ENCODE data around the gene RSAD1.

The RSAD1 gene

DNA sequence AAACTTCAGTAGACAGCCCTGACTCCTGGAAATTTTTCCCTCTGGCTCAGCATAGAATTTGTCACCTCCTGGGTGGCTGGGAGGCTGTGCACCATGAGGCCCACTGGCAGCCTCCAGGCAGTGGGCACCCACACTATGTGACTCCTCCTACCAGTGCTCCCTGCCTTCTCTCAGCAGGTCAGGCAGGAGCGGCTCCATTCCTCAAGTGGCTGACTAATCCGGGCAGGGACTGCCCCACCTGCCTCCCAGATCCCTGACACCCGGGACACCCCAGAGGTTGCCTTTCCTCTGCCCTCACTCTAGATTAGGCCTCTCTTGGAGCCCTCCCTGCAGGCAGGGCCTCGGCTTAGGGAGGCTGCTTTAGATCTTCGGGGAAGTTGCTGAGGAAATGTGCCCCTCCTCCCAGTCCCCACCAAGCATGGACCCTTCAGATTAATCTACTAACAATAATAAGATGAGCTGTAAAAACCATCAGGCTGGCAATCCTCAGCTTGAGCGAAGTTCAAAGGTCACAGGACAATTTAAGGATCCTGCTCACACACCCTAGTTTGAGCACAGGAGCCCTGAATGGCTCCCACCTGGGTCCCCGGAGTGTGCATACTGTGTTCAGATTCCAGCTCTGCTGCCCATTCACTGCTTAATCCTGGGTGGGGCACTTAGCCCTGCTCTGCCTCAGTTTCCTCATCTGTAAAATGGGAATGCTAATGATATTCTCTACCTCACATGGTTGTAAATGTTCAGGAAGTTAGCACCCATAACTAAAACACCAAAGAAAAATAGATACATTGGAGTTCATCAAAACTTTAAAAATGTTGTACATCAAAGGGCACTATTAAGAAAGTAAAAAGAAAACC is 19.6 kb downstream of the RSAD1 start:
- DNase-seq, result no peak

DNA sequence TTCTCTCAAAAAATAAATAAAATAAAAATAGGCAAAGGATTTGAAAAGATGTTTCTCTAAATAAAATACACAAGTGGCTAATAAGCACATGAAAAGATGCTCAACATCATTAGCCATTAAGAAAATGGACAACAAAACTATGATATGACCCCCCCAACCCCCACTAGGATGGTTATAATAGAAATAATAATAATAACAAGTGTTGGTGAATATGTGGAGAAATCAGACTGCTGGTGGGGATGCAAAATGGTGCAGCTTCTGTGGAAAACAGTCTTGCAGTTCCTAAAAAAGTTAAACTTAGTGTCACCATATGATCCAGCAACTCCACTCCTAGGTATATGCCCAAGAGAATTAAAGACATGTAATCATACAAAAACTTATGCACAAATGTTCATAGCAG is 20.6 kb downstream of the RSAD1 start:
- no peak for DNase-seq

DNA sequence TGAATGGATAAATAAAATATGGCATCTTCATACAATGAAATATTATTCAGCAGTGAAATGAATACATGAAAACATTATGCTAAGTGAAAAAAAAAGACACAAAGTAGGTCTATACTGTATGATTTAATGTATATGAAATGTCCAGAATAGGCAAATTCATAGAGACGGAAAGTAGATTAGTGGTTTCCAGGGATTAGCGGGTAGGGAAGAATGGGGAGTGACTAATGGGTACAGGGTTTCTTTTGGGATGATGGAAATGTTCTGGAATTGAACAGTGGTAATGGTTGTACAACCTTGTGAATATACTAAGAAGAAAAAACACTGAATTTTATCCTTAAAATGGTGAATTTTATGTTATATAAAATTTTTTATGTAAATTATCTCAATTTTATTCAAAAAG is 21.1 kb downstream of the RSAD1 start:
- DNase-seq, result no peak

DNA sequence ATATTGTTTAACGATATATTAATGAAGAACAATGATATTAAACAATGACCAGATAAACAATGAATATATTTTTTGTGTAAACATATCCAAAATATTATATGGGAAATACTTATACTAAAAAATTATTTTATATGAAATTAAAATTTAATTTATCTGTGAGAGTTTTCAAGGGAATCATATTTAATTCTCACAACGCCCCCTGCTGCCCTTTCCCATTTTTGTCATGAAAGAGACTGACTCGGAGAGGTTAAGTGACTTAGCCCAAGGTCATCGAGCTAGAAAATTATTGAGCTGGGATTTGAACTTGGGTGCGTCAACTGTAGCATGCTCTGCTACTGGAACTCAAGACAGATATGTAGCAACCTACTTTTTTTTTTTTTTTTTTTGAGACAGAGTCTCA is 22.4 kb downstream of the RSAD1 start:
- DNase-seq, result no peak

DNA sequence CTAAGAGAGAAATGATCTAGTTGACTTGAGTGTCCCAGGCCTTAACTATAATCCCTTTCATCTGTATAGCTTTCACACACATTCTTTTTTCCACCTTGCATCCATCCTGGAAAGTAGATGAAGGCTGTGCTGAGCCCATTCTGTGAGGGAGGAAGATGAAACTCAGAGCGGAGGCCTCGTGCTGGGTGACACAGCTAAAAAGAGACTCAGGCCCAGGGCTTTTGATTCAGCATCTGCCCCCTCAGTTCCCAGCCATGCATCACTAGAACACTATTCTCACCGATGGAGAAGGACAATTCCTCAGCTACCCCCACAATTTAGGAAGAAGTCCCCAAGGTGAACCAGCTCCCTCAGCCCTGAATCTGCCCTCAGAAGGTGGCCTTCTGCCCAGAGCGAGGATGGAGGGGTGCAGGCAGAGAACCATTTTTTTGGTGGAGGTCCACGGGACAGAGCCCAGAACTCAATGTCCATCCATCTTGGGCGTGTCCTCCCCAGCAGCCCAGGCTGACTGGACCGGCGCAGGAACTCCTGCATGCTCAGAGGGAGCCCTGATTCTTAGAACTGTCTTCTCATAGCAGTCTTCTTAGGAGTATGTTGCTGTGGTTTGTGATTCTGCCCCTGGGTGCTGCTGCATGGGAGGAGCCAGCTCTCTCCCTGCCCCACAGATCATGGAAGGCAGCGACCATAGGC is 23.8 kb downstream of the RSAD1 start:
- no peak for DNase-seq

DNA sequence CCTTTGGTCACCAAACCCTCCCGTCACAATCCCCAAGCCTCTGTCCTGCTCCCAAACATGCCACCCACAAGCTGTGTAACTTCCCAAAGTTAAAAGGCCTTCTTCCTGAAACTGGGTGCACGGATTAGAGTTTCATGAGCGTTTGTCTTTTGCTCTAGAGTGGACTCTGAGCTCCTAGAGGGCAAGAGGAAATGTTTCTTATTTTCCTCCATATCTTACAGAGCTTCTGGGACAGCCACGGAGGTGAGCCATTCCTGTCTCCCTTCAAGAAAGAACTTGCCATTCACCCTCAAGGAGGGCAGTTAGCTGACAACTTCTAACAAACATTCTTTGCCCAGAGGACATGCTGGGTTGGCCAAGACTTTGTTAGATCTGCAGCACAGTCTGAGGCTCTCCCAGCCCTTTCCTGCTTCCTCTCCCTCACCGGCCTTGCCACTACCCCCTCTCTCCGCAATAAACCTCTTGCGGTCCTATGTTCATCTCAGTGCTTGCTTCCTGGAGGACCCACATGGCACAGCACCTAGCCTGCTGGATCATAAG is 27.0 kb downstream of the RSAD1 start:
- no peak for DNase-seq

DNA sequence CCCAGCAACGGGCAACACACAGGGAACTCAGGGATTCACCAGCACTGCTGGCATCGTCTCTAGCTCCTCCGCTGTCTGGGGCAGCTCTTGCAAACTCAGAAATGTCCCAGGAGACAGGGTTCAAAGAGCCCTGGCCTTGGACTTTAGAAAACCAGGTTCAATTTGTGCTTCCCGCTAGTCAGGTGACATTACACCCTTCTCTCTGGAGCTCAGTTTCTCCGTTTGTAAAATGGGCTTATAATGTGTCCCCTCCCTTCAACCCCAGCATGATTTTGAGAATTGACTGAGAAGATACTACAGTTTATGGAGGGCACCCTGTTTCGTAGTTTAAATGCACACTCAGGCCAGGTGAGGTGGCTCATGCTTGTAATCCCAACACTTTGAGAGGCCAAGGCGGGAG is 27.6 kb downstream of the RSAD1 start:
- DNase-seq, result no peak

DNA sequence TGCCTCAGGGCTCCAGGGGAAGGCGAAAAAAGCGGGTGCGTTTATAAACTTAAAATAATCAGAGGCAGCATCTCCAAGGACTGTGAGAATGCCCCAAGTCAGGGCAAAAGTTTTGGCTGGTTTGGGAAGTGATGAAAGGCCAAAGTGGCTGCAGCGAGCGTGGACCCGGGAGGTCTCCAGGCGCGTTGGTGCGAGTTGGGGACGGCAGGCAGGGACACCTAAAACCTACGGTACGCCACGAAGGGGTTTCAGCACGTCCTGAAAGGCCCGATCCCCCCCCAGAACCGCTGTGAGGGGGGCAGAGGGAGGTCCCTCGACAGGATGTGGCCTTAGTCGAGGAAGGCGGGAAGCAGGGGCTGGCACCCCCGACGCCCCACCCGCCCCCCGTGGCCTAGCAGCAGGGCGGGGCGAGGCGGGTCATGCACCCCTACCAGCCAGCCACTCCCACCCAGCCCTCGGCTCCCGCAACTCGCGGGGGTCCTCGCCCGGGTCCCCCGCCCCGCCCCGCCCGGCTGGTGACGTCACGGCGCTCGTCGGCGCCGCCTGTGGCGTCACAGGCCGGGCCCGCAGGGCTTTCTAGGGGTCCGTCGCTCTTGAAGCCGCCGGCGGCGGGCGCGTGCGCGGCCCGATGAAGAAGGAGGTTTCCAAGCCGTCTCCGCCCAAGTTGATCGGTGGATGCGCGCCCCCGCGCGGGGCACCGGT is 29.4 kb downstream of the RSAD1 start, which contains the start of gene MYCBPAP:
MYCBPAP (plus strand) TSS at position 569 of the 702 bp plus-strand sequence. CDS start 236 bp downstream, outside the sequence.
- DNase-seq, result peak; percentile 83

DNA sequence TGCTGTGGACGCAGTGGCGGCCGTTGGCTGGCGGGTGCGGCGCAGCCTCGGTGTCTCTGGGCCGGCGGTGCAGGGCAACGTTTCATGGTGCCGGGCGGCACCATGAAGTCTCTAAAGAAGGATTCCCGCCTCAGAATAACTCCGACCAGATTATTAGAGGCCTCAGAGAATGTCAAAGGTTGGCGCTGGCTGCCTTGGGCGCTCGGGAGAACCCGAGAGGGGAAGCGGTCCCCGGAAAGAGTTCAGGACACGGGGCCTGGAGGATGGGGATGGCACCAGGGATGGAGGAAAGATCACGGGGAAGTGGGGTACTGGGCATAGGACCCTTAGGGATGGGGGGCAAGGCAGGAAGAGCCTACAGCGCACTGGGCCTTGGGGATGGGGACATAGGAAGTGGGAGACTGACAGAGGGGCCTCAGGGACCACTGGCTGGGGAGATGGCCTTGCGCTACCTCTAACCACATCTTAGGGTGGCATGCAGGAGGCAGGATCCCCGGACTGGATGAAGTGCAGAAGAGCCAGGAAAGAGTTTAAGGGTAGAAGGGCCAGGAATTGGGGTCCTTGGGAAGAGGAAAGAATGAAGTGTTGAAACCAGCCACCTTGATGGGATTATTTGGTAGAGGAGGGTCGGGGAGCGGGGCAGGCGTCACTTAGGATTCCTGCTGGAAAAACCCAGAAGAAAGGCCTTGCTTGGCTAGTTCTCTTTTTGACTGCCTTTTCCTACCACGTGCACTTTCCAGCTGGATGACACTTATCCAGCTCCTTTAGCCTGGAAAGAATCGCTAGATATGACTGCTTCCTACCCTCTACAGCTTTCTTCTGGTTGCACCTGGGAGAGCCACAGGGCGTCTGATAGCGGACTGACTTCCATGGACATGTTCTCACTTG is 30.2 kb downstream of the RSAD1 start:
- no peak for DNase-seq

DNA sequence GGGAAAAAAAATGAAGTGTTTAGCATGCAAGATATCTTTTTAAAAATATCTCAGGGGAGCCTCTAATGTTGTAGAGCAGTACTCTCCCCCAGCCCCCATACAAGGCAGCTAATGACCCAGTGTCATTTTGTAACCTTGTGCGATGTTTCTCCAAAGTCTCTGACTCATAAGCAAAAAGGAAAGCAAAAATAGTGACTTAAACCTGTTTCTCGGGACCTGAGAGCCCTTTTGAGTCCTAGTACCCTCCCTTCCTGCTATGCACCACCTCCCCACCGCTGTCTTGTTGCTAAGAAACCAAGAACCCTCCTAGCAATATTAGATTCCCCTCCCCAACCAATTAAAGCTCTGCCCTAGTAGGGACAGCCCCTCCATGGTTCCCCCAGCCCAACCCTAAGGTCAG is 32.4 kb downstream of the RSAD1 start:
- DNase-seq, result no peak

DNA sequence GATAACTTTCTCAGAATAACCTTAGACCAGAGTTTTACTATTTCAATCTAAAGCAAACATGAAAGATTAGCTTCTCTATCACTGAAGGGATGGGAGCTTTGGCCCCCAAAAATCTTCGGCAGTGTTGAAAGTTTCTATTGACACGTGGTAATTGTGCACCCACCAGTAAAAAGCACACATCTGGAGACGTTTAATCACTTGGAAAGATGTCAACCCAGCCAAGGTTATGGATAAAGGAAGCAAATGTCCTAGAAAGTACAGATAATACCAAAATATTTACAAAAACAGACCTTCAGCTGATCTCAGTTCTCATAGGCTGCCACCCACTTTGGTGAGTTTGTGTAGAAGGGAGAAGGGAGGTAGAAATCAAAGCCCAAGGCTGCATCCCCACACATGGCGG is 34.8 kb downstream of the RSAD1 start:
- no peak for DNase-seq

DNA sequence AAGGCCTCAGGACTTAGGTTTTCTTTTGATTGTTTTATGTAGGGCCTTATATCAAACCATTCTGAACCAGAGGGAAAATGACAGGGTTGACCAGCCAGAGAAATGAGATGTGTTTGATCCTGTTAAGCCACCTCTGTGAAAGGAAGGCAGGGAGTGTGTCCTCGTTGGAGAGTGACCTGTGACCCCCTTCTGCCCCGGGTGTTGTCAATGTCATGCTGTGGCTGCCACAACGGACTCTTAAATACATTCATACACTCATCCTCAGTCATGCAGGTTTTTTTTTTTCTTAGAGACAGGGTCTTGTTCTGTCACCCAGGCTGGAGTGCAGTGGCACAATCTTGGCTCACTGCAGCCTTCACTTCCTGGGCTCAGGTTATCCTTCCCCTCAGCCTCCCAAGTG is 35.7 kb downstream of the RSAD1 start:
- DNase-seq, result no peak

DNA sequence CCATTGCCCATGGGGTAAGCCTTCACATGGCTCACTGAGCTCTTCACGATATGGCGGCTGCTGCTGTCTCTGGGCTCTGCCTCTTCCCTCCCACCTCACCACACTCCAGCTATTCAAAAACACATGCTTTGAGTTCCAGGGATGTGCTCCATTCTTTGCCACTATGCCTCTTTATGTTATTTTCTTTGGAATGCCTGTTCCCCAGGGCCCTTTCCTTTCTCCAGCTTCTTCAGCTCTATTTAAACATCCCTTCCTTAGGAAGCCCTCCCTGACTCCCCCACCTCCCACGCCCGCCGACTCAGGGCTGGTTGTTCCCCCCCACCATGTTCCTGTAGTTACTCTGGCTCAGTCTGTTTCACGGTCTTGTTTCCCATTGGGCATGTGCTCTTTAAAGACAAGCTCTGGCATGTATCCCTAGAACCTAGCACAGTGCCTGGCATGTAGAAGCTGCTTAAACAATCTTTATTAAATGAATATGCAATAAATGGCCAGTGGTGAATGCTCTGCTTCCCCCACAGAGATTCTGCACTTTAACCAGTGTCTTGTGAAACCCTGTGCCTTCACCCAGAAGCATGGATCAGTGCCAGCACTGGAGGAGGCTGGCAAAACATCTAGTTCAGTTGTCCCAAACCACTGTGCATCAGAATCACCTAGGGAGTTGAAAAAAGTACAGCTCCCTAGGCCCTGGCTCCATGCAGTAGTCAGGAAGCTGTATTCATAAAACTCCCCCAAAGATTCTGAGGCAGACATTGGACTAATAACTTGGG is 36.5 kb downstream of the RSAD1 start:
- DNase-seq, result no peak

DNA sequence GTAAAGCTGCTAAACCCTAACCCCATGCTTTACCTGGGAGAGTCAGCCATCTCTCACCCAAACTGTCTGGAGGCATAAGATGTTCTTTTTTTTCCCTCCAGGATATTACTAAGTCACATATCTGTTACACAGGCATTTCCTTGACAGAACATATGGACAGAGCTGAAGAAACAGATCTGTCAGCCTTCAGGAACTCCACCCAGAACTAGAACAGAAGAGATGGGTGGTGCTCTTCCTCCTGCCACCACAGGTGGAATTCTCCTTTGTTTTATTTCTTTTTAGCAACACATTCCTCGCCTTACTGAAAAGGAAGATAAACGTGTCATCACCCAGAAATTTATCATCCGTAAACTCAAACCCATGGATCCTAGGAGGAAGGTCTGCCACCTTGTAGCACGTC is 38.4 kb downstream of the RSAD1 start:
- DNase-seq, result no peak

DNA sequence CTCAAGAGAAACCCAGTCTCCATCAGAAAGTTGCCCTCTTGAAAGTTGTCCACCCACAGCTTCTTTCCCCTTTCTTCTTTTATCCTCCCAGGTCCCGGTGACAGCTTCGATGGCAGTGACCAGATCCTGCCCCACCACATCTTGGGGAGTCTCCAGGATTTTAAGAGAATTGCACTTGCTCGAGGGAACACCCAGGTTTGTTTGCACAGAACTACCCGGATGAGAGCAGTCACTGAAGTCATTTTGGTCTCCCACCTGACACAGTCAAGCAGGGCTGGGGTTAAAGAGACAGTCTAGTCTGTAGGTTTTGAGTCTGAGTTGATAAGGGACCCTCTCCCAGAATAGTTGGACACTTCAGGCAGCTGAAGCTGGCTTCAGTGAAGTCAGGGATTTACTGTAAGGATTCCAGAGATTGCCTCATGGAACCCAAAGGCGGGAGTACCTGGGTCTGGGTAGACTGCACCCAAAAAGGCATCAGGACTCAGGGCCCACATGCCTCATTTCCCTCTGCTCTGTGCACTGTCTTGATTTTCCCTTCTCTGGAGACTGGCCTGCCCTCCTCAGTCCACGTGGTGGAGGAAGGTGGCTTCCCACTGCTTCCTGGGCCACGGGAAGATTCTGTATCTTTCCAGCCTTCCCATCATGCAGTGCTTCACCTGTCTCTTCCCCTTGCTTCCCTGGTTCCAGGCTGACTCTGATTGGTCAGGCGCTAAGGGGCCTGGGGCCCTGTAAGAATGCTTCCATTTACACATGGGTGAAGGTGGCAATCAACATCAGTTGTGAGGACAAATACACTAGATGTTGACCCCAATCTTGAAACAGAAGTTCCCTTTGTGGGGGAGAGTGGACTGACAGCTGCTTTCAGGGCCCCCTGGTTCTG is 39.1 kb downstream of the RSAD1 start:
- DNase-seq, result no peak

DNA sequence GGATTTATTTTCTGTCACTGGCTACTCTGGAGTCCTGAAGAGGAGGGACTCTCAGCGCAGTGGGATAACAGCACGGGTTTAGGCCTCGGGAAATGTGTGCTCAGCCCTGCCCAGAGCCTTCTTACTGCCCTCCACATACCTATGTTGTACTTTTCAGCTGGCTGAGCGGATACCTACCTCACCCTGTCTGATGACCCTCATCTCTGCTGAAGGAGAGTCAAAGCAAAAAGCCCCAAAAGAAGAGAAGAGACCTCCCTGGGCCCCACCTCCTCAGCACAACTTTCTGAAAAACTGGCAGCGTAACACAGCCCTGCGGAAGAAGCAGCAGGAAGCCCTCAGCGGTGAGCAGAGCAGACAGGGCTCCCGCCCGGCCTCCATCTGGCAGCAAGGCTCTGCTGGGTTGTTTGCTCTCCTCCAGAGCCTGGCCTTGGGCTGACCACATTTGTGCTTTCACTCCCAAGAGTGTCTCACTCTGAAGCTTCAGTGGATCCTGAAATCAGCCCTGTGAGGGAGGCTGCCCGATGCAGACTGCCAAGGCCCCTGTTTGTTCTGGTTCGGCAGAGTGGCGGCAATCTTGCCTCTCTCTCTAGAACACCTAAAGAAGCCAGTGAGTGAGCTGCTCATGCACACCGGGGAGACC is 39.8 kb downstream of the RSAD1 start:
- DNase-seq, result peak; percentile 49

DNA sequence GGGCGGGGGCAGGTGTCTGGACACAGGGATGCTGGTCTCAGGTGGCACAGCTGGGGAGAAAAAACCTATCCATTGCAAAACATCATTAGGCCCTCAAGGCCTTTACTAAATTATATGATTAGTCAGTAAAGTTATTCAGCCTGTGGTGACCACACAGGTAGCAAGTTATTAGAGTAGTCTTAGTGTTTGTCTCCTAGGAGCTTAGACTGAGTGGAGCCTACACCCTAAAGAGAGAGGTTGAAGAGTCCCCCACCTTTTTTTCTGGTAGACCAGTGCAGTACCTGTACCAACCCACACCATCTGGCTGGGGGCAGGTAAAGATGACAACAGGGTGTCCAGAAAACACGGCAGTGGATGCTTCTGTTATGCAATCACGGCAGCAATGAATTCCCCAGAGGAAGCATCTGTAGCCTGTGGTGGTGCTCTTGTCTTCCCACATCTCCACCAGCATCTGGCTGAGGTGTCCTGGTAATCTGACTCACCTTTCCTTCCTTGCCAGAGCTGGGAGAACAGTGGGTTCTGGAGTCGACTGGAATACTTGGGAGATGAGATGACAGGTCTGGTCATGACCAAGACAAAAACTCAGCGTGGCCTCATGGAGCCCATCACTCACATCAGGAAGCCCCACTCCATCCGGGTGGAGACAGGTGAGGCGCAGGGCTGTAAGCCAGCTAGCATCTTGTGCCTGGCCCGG is 40.6 kb downstream of the RSAD1 start:
- DNase-seq, result no peak

DNA sequence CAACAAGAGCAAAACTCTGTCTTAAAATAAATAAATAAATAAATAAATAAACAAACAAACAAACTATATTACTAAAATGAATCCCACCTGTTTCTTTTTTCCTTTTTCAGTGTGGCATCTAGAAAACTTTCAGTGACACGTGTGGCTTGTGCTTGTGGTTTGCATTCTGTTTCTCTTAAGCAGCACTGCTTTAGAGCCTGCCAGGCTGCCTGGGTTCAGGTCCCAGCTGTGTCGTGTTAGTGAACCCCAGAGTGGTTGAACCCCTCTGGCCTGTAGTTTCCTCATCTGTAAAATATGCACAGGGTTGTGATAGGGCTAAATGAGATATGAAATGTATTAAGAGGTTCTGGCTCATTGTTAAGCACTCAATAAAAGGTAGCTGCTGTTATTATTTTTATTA is 41.8 kb downstream of the RSAD1 start:
- DNase-seq, result no peak

DNA sequence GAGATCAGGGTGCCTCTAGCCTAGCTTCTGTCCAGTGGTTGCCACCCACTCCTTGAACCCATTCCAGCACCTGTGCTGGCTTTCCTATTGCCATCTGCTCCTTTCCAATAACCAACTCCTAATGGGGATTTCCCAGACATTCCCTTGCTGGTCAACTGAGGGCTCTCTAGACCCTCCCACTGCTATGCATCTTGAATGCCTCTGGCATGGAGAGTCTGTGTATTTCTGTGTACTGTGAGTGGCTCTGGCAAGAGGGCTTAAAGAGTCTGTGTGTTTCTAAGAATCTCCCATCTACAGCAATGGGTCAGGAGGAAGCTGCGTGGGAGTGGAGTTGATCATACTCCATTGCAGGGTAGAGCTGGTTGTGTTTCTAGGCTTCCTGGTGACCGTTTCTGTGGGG is 42.9 kb downstream of the RSAD1 start:
- DNase-seq, result no peak

Data from NCI-H146 (cell line).